22Rv1 (cell line): Measurements from ENCODE around the gene LMBRD1.

Experiments used
- H3K27ac ChIP-seq: fragments of 450-650 bp; 2 replicates; pipeline ENCODE4 v1.5.1; 2017
- CTCF ChIP-seq: fragments of 450-650 bp; IDR thresholded peaks from 2 replicates; pipeline ENCODE4 v1.5.1; 2017; ENCODE audit warnings: mild to moderate bottlenecking
- ZFX ChIP-seq: fragments of 450-650 bp; IDR thresholded peaks from 2 replicates; pipeline ENCODE4 v1.6.1; 2017; ENCODE audit warnings: antibody characterized with exemption, borderline replicate concordance

The LMBRD1 gene

GRCh38 chr6:69774740-69775584, 21.8 kb downstream of the LMBRD1 start:
- TF ChIP-seq CTCF: no peak
- no peak for TF ChIP-seq ZFX

DNA sequence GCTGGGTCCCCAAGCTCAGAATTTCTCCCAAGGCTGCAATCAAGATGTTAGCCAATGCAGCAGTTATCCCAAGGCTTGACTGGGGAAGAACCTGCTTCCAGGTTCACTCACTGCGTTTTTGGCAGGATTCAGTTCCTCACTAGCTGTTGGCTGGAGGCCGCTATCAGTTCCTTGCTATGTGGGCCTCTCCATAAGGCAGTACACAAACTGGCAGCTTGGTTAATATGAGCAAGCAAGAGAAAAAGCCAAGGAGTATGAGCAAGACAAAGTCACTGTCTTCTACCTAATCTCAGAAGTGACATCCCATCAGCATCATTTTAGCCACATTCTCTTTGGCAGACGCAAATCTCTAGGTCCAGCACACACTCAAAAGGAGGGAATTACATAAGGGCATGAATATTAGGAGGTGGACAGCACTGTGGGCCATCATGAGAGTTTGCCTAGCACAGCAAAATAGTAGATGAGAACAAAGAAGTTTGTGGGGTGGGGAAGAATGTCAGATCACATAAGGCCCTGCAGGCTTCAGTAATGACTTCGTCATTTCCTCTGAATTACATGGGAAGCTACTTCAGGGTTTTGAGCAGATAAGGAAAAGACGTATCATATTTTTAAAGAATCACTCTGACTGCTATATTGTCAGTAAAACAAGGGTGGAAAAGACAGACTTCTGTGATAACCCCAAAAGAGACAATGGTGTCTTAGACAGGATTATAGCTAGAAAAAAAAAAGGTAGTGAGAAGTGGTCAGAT, 25.5 kb downstream of the LMBRD1 start:
- TF ChIP-seq ZFX: no peak
- TF ChIP-seq CTCF: no peak
- no peak overlapping the region for H3K27ac ChIP-seq

More at GRCh38 chr6:69774740-69775584, 21.8 kb downstream of the LMBRD1 start:
- H3K27ac ChIP-seq: peak overlapping the region; percentile 28

GRCh38 chr6:69768664-69769063, 28.1 kb downstream of the LMBRD1 start:
- no peak overlapping the region for H3K27ac ChIP-seq
- TF ChIP-seq ZFX: no peak
- TF ChIP-seq CTCF: no peak; the same call in 1 of the 2 replicates

- H3K27ac ChIP-seq: no peak overlapping the region
- TF ChIP-seq ZFX (no peak), CTCF (no peak)
These were observed 33.0 kb downstream of the LMBRD1 start for GRCh38 chr6:69763763-69764162.

GRCh38 chr6:69761853-69762252, 35.0 kb downstream of the LMBRD1 start:
- TF ChIP-seq CTCF: no peak
- no peak for TF ChIP-seq ZFX
- H3K27ac ChIP-seq: no peak overlapping the region

GRCh38 chr6:69758214-69758613, 38.6 kb downstream of the LMBRD1 start:
- TF ChIP-seq ZFX (no peak), CTCF (no peak)
- no peak overlapping the region for H3K27ac ChIP-seq

DNA sequence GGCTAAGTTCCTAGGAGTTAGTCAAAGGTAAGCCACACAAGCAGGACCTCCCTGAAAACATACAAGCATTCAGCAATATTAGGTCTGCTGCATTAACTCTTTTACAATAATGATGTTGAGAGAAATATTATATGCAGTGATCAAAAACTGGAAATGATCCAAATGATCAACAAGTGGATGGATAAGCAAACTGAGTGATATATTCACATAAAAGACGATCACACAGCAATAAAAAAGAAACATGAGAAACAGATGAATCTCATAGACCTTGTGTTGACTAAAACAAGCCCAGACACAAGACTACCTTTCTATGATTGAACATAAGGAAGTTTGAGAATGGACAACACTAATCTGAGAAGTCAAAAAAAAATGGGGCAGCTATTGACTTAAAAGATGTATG, 39.9 kb downstream of the LMBRD1 start:
- no peak for TF ChIP-seq ZFX
- no peak for TF ChIP-seq CTCF
- no peak overlapping the region for H3K27ac ChIP-seq
